GM21576 (cell line): ENCODE data around the gene WDR62.

Experiments used
- ATAC-seq: cut with Tn5 transposase; IDR thresholded peaks from one replicate; pipeline ENCODE4 v1.9.1; 2021; ENCODE audit warnings: mild to moderate bottlenecking, moderate library complexity; ENCODE audit not compliant: unreplicated experiment

The WDR62 gene

DNA sequence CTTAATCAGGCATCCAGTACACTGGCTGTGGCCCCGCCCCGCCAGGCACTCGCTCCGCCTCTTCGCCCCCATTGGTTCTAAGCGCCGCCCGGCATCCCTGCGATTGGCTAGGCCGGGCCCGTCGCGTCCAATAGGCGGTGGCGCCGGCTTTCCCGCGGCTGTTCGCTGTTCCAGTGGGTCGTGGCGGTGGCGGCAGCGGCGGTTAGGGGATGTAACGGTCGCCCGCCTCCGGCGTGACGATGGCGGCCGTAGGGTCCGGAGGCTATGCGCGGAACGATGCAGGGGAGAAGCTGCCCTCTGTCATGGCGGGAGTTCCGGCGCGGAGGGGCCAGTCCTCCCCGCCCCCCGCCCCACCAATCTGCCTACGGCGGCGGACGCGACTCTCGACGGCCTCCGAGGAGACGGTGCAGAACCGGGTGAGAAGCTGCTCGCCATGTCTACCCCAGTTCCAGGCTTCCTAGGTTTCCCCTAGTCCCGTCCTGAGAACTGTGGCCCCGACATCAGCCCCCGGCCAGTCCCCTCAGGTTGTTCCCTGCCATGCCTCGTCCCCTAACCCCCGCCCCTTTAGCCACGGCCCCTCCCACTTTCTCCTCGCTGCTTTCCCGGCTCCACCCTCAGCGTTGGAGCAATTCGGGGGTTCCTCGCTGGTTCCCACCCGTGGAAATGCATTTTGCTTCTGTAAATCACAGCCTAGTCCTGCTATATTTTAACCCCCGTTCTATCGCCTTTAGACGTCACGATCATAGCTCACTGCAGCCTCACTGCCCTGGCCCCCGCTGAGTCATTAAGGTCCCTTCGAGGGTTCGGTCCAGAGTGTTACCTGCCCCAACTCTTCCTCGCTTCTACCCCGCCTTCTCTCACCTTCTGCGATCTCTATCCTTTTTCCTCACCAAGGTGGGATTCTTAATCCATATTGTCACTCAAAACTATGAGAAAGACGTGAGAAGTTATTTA is at the start of gene WDR62:
Gene WDR62 (plus strand): TSS at position 165 of the 954 bp plus-strand sequence. CDS start 75 bp downstream, at position 240.
- peak; percentile 71 for ATAC-seq

DNA sequence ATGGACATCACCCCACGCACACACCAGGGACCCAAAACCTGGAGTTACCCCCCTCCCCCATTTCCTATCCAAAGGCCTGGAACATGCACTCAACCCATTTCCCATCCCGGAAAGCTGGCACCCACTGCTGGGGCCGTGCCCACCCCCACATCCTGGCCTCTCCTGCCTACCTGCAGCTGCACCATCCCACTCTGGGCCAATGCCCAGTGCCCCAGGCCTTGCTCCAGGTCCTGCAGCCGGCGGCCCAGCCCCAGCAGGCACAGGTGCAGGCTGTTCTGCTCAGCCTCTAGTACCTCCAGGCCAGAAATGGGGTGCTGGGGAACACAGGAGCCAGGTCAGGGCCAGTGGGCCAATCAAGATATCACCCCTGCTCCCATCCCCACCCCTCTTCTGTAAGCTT is 47.7 kb upstream of the WDR62 start:
- ATAC-seq, result no peak

DNA sequence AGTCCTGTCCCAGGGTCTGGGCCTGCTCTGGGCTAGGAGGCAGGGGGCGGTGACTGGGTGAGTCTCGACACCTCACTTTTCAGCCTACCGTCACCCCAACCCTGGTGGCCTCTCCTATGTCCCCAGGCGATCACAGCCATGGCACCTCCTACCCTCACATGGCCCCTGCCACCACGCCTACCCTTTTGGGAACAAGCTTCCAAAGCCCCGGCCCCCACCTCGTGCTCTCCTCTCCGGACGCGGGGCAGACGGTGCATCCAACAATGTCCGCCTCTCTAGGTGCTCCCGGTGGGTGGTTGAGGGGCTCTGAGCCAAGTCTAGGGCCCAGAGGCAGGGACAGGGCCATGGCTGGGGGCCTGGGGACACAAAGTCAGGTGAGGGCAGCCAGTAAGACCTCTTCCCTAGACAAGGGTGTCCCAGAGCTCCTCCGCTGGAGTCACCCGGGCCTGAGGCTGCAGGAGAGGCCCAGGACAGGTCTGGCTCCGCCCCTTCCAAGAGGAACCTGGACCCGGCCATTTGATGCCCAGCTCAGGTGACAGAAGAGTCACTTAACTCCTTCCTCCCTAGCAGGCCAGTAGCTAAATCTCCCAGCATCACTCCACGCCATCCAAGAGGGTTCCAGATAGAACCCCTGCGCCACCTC is 46.2 kb upstream of the WDR62 start, which contains the start of gene SYNE4:
Gene SYNE4 (minus strand): TSS at position 478 of the 643 bp plus-strand sequence. CDS start 132 bp downstream, at position 346.
- ATAC-seq, result no peak

DNA sequence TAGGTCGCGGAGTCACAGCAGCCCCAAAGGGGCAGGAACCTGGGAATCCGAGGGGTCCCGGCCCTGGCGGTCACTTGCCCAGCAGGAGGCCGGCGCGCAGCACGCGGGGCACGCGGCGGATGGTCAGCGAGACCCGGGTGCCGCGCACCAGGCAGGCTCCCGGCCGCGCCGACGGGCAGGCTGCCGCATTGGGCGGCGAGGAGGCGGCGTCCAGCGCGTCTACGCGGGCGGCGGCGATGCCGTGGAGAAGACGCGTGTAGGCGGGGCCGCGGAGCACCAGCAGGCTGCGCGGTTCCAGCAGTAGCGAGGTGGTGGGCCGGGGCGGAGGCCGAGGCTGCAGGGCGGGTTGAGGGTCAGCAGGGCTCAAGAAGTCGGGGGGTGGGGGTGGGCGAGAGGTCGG is 45.5 kb upstream of the WDR62 start:
- no peak for ATAC-seq

GRCh38 chr19:36009633-36010379 is 44.9 kb upstream of the WDR62 start:
- no peak for ATAC-seq

DNA sequence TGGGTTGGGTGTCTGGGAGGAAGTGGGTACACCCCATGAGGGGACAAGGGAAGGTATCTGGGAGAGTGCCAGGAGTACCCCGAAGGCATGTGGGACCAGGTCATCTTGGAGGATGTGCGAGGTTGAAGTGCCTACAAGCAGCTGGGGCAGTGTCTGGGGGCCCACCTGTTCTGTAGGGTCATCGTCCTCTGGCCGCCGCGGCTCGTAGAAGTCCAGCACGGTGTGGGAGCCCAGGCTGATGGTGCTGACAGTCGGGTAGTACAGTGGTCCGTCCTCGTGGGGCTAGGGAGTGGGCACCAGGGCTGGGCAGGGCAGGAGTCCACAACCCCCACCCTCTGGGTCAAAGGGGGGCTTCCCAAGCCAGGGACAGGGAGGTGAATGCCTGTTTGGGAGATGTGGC is 44.3 kb upstream of the WDR62 start:
- no peak for ATAC-seq

GRCh38 chr19:36013280-36014011 is 41.3 kb upstream of the WDR62 start:
- no peak for ATAC-seq

GRCh38 chr19:36014012-36014924 is 40.4 kb upstream of the WDR62 start, which contains the start of gene ALKBH6:
TSS of gene ALKBH6 (minus strand) at chr19:36014213. CDS start at chr19:36013397, 816 bp downstream.
- peak; percentile 95 for ATAC-seq

GRCh38 chr19:36019061-36019670 is 35.5 kb upstream of the WDR62 start:
- no peak for ATAC-seq

GRCh38 chr19:36023432-36023831 is 31.3 kb upstream of the WDR62 start:
- ATAC-seq, result no peak

DNA sequence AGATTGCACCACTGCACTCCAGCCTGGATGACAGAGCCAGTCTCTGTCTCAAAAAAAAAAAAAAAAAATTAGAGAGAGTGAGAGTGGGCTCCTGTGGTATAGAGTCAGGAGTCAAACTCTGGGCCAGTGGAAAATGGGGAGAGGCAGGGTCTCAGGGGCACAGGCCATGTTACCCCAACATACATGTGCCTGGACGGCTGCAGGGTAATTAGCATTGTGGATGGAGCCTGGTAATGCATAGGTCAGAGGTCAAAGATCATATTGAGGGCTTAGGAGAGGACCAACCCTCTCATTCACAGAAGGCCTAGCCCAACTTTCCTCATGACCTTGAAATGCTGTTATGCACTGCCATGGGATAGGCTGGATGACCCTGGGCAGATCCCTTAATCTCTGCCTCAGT is 29.2 kb upstream of the WDR62 start:
- ATAC-seq, result no peak

DNA sequence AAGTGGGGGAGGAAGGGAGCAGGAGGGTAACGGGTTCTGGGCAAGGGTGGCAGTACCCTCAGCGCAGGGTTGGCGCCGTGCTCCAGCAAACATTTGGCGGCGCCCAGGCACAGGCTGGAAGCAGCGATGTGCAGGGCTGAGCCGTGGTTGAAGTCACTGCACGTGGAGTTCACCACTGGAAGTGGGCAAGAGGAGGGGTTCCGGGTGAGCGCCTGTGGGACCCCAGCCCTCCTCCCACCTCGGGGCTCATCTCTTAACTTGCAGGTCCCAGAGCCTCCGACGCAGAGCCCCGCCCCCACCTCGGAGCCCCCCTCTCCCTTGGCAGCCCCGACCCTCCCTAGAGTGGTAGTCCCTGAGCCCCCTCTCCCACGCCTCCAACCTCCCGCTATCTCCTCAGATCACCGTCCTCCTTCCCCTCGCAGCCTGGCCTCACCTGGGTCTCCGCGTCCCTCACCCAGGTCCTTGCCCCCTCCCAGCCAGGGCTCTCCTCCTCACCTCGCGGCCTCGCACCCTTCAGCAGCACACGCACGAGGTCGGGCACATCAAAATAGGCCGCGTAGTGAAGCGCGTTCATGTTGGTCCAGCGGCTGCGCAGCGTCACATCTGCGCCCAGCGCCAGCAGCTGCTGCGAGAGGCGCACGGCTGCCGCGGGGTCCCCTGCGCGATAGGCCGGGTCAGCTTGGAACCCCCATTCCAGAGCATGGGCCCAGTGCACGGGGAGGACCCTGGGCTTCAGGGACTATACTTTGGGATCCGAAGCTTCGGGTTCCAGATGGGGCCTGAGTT is 28.4 kb upstream of the WDR62 start:
- ATAC-seq, result no peak

GRCh38 chr19:36027696-36028095 is 27.0 kb upstream of the WDR62 start:
- no peak for ATAC-seq

GRCh38 chr19:36028313-36029041 is 26.2 kb upstream of the WDR62 start:
- ATAC-seq, result no peak

DNA sequence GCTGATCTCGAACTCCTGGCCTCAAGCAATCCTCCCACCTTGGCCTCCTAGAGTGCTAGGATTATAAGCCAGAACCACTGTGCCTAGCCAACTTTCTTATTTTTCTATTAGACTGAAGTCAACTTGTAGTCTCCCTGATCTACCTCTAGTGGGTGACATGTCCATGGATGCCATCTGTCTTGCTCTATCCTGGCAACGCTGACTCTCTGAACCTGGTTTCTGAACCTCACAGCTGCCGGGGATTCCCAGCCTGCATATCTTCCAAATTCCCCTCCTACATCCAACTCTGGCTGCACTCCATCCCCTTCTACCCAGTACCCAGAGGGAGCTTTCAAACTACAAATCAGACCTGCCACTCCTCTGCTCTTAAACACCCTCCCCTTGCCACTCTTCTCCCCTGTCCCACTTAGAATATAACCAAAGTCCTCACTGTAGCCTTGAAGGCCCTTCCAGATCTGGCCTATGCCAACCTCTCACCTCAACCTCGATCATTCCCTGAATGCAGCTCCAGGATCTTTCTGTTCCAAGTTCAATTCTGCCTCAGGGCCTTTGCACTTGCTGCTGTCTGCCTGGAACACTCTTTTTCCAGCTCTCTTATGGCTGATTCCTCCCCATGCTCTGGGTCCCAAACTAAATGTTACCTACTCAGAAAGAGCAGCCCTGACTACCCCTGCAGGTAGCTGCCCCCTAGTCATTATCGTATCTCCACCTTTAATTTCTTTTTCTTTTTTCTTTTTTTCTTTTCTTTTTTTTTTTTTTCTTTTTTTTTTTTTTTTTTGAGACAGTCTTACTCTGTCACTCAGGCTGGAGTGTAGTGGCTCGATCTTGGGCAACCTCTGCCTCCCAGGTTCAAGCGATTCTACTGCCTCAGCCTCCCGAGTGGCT is 24.2 kb upstream of the WDR62 start:
- ATAC-seq, result no peak

- ATAC-seq, result no peak
These were observed 23.4 kb upstream of the WDR62 start for GRCh38 chr19:36031308-36031707.
